Ascending aorta (tissue), 2 donors: ENCODE measurements around the gene PDE7B. TPM values are rescaled to one million over a fixed set of nuclear protein-coding genes. Genes with fewer than 3 reads are reported as not detected.

Experiments used
- DNase-seq, 2 donors: peaks; one replicate each; pipeline ENCODE4 v3.0.0-alpha.2; 2019; ENCODE audit warnings: low spot score in 2 of 2
- H3K27ac ChIP-seq, 2 donors: fragments of 200-600 bp; sonication (generic); one replicate each; pipeline ENCODE4 v1.5.1; 2016 to 2017; ENCODE audit warnings: mild to moderate bottlenecking in 1 of 2
- H3K27me3 ChIP-seq: fragments of 200-600 bp; sonication (generic); one replicate; pipeline ENCODE4 v1.5.1; 2017
- H3K36me3 ChIP-seq, 2 donors: fragments of 200-600 bp; sonication (generic); one replicate each; pipeline ENCODE4 v1.5.1; 2016
- H3K4me1 ChIP-seq, 2 donors: fragments of 200-600 bp; sonication (generic); one replicate each; pipeline ENCODE4 v1.5.1; 2016 to 2017; ENCODE audit warnings: mild to moderate bottlenecking in 1 of 2
- H3K4me3 ChIP-seq, 2 donors: fragments of 200-600 bp; sonication (generic); one replicate each; pipeline ENCODE4 v1.5.1; 2016 to 2017; ENCODE audit warnings: mild to moderate bottlenecking in 1 of 2
- H3K9me3 ChIP-seq, 2 donors: fragments of 200-600 bp; sonication (generic); one replicate each; pipeline ENCODE4 v1.5.1; 2016
- intact Hi-C: fragments of 100-400 bp; cut with DNase I; formaldehyde crosslinking; loops from one replicate; pipeline ENCODE4 v1.15.1; 2023
- total RNA-seq: library from RNA; depleted of rRNA; stranded (reverse); fragments of >200 nt; gene quantifications from one replicate; pipeline ENCODE4 v1.1.0, GENCODE V29; 2016
- TF ChIP-seq, protein P1 (sequence below), 3 experiments: fragments of 200-600 bp in 2 of 3; fragments of 450-650 bp in 1 of 3; sonication (generic) in 2 of 3; IDR thresholded peaks; one replicate each; pipeline ENCODE4 v1.5.1; 2016 to 2019; ENCODE audit warnings: antibody characterized with exemption in 3 of 3, mild to moderate bottlenecking in 1 of 3, moderate library complexity in 1 of 3

Gene PDE7B
- total RNA-seq, 1 donor from 2014 or later, result 6.0 TPM

DNA sequence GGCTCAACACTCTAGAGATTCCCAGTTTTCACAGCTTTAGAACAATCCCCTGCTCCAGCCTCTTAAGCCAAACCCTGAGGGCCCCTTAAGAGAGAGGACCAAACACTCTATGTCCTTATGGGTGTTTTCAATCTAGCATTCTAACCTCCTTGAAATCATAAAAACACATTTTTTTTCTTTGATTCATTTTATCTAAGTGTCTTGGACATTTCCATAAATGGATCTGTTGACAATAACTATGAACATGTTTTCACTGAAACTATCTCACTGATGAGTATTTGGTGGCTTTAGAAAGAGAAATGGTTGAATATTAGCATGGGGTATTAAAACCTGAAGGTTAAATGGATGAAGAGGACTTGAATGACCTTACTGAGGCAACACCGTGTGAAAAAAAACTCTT, 27.6 kb upstream of the PDE7B start:
- Histone ChIP-seq H3K27ac (no peak overlapping the region), H3K4me3 (no peak overlapping the region), H3K27me3 (no peaks in the 10 kb centered on the region), H3K4me1 (no peaks in the 10 kb centered on the region), H3K36me3 (no peaks in the 10 kb centered on the region), H3K9me3 (no peaks in the 10 kb centered on the region)
- DNase-seq, result no peak
- TF ChIP-seq, protein P1, sequence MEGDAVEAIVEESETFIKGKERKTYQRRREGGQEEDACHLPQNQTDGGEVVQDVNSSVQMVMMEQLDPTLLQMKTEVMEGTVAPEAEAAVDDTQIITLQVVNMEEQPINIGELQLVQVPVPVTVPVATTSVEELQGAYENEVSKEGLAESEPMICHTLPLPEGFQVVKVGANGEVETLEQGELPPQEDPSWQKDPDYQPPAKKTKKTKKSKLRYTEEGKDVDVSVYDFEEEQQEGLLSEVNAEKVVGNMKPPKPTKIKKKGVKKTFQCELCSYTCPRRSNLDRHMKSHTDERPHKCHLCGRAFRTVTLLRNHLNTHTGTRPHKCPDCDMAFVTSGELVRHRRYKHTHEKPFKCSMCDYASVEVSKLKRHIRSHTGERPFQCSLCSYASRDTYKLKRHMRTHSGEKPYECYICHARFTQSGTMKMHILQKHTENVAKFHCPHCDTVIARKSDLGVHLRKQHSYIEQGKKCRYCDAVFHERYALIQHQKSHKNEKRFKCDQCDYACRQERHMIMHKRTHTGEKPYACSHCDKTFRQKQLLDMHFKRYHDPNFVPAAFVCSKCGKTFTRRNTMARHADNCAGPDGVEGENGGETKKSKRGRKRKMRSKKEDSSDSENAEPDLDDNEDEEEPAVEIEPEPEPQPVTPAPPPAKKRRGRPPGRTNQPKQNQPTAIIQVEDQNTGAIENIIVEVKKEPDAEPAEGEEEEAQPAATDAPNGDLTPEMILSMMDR (IDR thresholded peaks at IDR 0.05), result no peak
- intact Hi-C loops, result no loop called here

DNA sequence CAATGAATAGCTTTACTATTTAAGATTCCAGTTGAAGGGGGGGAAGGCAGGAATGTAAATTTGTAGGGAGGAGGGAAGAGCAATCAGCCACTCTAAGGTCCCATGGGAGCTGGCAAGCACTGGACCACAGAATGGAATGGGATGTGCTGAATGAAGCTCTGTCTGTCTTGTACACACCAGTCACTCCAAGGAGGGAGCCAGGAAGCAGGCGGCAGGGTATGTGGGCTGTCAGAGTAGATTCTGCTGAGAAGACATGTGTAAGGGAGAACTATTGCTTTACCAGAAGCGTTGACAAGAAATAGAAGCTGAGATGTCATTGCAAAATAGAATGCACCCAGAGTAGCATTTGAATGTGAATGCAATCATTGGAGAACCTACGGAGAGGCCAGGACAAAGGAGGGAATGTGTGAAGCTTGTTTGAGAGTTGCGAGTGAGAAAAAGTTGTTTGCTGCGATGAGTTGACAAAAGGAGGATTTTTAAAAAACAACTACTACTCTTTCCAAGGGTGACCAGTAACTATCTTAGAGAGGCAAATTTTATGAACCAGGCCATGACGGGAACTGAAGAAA, 25.2 kb upstream of the PDE7B start:
- intact Hi-C loops, result no loop called here
- H3K27me3 ChIP-seq, result no peaks in the 10 kb centered on the region
- TF ChIP-seq, protein P1 (IDR thresholded peaks at IDR 0.05), result no peak

DNA sequence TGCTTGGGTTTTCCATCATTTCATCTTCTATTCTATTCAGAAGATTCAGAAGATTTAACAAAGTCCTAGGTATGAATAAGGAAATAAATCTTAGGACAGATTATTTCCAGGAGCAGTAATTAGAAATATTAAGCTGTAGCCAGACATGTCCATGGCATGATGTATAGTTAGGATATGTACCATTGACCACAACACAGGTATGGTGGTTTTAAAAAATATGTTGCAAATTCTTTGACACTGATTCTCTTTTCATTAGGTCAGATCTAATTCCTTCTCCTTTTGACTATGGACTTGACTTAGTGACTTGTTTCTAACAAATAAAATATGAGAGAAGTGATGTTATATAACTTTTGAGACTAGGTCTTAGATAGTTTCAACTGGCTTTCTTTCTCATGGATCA, 23.5 kb upstream of the PDE7B start:
- DNase-seq, result no peak
- no peaks in the 10 kb centered on the region for H3K4me1 ChIP-seq
- no peaks in the 10 kb centered on the region for H3K36me3 ChIP-seq
- no peak overlapping the region for H3K27ac ChIP-seq
- H3K4me3 ChIP-seq, result no peak overlapping the region
- TF ChIP-seq, protein P1 (IDR thresholded peaks at IDR 0.05), result no peak
- intact Hi-C loops, result no loop called here
- no peaks in the 10 kb centered on the region for H3K27me3 ChIP-seq
- H3K9me3 ChIP-seq, result no peaks in the 10 kb centered on the region

More for the DNA sequence above, 25.2 kb upstream of the PDE7B start:
- no peak overlapping the region for H3K4me3 ChIP-seq
- H3K4me1 ChIP-seq, result no peaks in the 10 kb centered on the region
- H3K27ac ChIP-seq, result no peak overlapping the region
- H3K36me3 ChIP-seq, result no peaks in the 10 kb centered on the region
- no peak for DNase-seq
- no peaks in the 10 kb centered on the region for H3K9me3 ChIP-seq

DNA sequence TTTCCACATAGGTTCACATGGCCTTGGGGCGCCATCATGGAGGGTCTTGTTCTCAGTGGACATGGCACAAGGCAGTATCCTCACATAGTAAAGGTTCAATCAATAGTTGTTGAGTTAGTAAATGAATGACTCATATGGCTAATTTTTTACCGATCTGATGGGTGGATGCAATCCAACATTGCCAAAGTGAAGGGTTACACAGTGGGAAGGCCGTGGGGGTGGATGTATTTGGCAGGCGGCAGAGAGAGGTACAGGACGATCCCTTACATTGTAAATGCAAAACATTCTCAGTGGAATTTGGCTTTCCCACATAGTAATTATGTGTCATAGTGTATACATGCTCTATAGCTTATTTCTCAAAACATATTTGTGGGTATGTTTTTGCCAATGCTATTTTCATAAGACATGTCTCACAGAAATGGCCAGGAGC, 21.0 kb upstream of the PDE7B start:
- Histone ChIP-seq H3K27me3 (no peaks in the 10 kb centered on the region), H3K36me3 (no peaks in the 10 kb centered on the region), H3K4me1 (no peaks in the 10 kb centered on the region), H3K27ac (no peak overlapping the region), H3K4me3 (no peak overlapping the region), H3K9me3 (no peaks in the 10 kb centered on the region)
- DNase-seq, result no peak
- TF ChIP-seq, protein P1 (IDR thresholded peaks at IDR 0.05), result no peak
- intact Hi-C loops, result no loop called here

DNA sequence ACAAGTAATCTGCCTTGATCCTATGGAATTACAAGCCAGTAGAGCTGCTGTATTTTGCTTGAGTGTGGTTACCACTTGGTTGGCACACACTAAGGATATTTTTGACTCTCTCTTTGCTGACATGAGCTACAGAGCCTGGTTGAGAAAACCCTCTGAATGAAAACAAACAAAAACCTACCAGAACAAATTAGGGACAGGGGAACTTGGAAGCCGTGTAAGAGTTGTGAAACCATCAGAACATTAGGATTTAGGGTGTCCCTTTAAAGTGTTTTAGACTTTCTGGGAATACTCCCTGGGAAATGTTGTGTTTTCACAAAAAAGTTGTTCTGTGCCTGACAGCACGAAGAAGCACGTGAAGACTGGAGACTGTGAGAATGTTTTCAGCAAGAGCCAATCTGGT, 20.5 kb upstream of the PDE7B start:
- Histone ChIP-seq H3K9me3 (no peaks in the 10 kb centered on the region), H3K4me3 (no peak overlapping the region), H3K4me1 (no peaks in the 10 kb centered on the region), H3K27me3 (no peaks in the 10 kb centered on the region), H3K27ac (no peak overlapping the region), H3K36me3 (no peaks in the 10 kb centered on the region)
- TF ChIP-seq, protein P1 (IDR thresholded peaks at IDR 0.05), result no peak
- intact Hi-C loops, result no loop called here
- no peak for DNase-seq

DNA sequence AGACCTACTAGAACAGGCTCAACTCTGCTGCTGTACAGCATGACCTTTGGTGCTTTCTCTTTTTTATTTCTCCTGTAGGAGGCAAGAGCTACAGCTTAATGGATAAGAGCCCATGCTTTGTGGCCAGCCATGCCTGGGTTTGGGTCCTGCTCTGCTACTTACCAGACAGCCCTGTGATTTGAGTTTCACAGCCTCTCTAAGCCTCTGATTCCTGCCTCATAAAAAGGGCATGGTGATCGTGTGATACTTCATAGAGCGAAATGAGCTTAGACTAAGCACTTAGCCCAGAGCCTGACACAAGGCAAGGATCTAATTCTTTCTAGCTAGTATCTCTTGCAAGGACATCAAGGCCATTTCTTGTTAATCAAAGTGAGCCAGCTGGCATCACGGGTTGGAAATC, 19.3 kb upstream of the PDE7B start:
- no peaks in the 10 kb centered on the region for H3K27me3 ChIP-seq
- intact Hi-C loops, result no loop called here
- DNase-seq, result no peak
- no peaks in the 10 kb centered on the region for H3K9me3 ChIP-seq
- no peaks in the 10 kb centered on the region for H3K36me3 ChIP-seq
- H3K4me1 ChIP-seq, result no peaks in the 10 kb centered on the region
- TF ChIP-seq, protein P1 (IDR thresholded peaks at IDR 0.05), result no peak
- H3K27ac ChIP-seq, result no peak overlapping the region
- H3K4me3 ChIP-seq, result no peak overlapping the region
